ENCODE data around the gene TEPSIN. TPM values are rescaled to one million over a fixed set of nuclear protein-coding genes. Genes with fewer than 3 reads are reported as not detected.

The TEPSIN gene
- total and polyA plus RNA-seq, 2 of the 8 experiments (the other 6 are each of a cell fraction or from before 2014, with no cell fraction given) = 22.9 to 28.0 TPM

DNA sequence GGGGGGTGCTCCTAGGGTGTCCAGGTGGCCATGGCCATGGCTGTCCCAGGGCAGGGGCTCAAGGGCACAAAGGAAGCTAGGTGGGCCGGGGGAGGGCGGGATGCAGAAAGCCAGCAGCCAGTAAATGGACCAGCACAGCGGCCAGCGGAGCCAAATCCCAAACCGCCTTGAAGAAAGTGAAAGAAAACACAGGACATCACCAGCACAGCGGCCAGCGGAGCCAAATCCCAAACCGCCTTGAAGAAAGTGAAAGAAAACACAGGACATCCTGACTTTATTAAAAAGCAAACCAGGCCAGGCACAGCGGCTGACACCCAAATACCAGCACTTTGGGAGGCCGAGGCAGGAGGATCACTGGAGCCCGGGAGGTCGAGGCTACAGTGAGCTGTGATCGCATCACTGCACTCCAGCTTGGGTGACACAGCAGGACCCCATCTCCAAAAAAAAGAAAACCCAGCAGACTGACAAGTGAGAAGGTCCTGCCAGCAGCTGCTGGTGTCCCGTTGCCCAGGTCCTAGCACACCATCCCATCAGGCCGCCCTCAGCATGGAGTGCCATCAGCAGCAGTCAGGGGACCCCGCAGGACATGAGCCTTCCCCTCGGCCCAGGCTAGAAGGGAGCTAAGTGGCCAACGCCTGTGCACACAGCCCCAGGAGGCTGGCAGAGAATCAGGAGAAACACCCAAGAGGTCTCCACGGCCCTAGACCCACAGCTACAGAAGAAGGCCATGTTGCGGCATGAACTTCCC lies 39.3 kb upstream of the TEPSIN start:
- no peak overlapping the region for H3K4ac ChIP-seq (replicated peaks; ENCODE audit: insufficient read length, low read depth, low read length)
- no peaks in the 10 kb centered on the region for H3K23me2 ChIP-seq (ENCODE audit: low read depth, low read length)
- H3K56ac ChIP-seq (replicated peaks; ENCODE audit: insufficient read length, low read depth, low read length) = no peak overlapping the region
- no peak overlapping the region for H4K91ac ChIP-seq (replicated peaks; ENCODE audit: insufficient read length, low read length)
- no peak overlapping the region for H2AFZ ChIP-seq (ENCODE audit: low read length)
- H3K79me2 ChIP-seq (ENCODE audit: control insufficient read depth in 1 of 2, insufficient read depth in 2 of 2, low read length in 2 of 2) = no peaks in the 10 kb centered on the region
- no peak overlapping the region for H2BK15ac ChIP-seq (ENCODE audit: low read length)
- H2AK5ac ChIP-seq (ENCODE audit: low read depth, low read length) = no peak overlapping the region
- H3K4me1 ChIP-seq (replicated peaks in 1 of 4; ENCODE audit: control insufficient read depth in 3 of 4, insufficient read depth in 4 of 4, low read length in 3 of 4) = peaks cover 0 to 4% (median 0%) of the 10 kb centered on the region in 4 experiments; a peak in 1 of 7 replicates
- H3K4me2 ChIP-seq (ENCODE audit: insufficient read depth in 1 of 2, low read depth in 2 of 2, low read length in 2 of 2) = no peak overlapping the region
- no peak overlapping the region for H3K27ac ChIP-seq (ENCODE audit: low read depth, low read length)
- H4K20me1 ChIP-seq (replicated peaks in 1 of 2; ENCODE audit: control insufficient read depth in 1 of 2, insufficient read depth in 2 of 2, low read length in 2 of 2) = peaks cover 13 to 14% of the 10 kb centered on the region in 2 experiments
- ChIA-PET POLR2A (ENCODE audit: partially characterized antibody) (interaction anchor here (0.7 to 1.7 kb wide), 3 partner anchors 18 to 235 kb away, joined by 3 to 4 read pairs (median 3); partner anchors contain the start of gene ACTG1), CTCF (ENCODE audit: partially characterized antibody) (interaction anchor here (0.6 to 3.5 kb wide), 9 partner anchors 12 to 35 kb away, joined by 3 to 15 read pairs (median 4); no protein-coding TSS in a partner anchor)
- H3K18ac ChIP-seq (ENCODE audit: extremely low read depth, low read length) = no peak overlapping the region
- FAIRE-seq (no peak), DNase-seq (ENCODE audit: low read depth in 1 of 2, low spot score in 2 of 2) (no peak)
- no peak overlapping the region for H2BK20ac ChIP-seq (ENCODE audit: low read length)
- no peaks in the 10 kb centered on the region for H3K27me3 ChIP-seq (replicated peaks in 1 of 4; ENCODE audit: control insufficient read depth in 3 of 4, extremely low read depth in 1 of 4, insufficient read depth in 3 of 4, low read length in 3 of 4)
- H3K9me3 ChIP-seq (ENCODE audit: insufficient read depth in 2 of 2, low read depth in 1 of 2, low read length in 1 of 2) = no peaks in the 10 kb centered on the region
- no peak overlapping the region for H3K23ac ChIP-seq (ENCODE audit: insufficient read length)
- H3K9ac ChIP-seq (replicated peaks in 1 of 4; ENCODE audit: extremely low read depth in 1 of 4, low read depth in 3 of 4, low read length in 3 of 4) = no peak overlapping the region
- peaks cover 2 to 16% (median 6%) of the 10 kb centered on the region in 4 experiments; a peak in 4 of 8 replicates for H3K36me3 ChIP-seq (ENCODE audit: control insufficient read depth in 2 of 4, insufficient read depth in 4 of 4, low read length in 3 of 4)
- H4K5ac ChIP-seq (ENCODE audit: insufficient read length, low read depth, low read length) = no peak overlapping the region
- 89% methylated on average over 19 of the region's 20 CpGs; no CpG with 5 or more reads in 1 of the 2 experiments for WGBS, 2 experiments (ENCODE audit: extremely low coverage in 1 of 2, insufficient coverage in 1 of 2, insufficient read length in 1 of 2, insufficient replicate concordance in 2 of 2, low coverage in 1 of 2, low lambda C conversion rate in 2 of 2, missing lambda C conversion rate in 1 of 2)
- TF ChIP-seq JUN (IDR thresholded peaks at IDR 0.05; ENCODE audit: low read depth, low read length) (no peak), BRCA1 (IDR thresholded peaks at IDR 0.05; ENCODE audit: low read depth, low read length) (no peak), SP2 (IDR thresholded peaks at IDR 0.05; ENCODE audit: low read length) (no peak), GABPA (IDR thresholded peaks at IDR 0.05; ENCODE audit: borderline replicate concordance, insufficient read depth, low read length) (no peak)
- TF ChIP-seq, protein P1, sequence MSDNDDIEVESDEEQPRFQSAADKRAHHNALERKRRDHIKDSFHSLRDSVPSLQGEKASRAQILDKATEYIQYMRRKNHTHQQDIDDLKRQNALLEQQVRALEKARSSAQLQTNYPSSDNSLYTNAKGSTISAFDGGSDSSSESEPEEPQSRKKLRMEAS (IDR thresholded peaks at IDR 0.05) = no peak
- H3K79me1 ChIP-seq (ENCODE audit: low read depth, low read length) = peaks cover 3% of the 10 kb centered on the region
- no peak overlapping the region for H3K4me3 ChIP-seq (ENCODE audit: extremely low read depth in 1 of 4, insufficient read depth in 2 of 4, low read depth in 3 of 4, low read length in 4 of 4)
- H4K8ac ChIP-seq (ENCODE audit: extremely low read depth, insufficient read depth, low read length) = peak overlapping the region; percentile 79
- H3K14ac ChIP-seq (ENCODE audit: insufficient read length) = no peak overlapping the region
- H2BK12ac ChIP-seq (ENCODE audit: low read depth, low read length) = no peak overlapping the region
- no peak overlapping the region for H2BK120ac ChIP-seq (replicated peaks; ENCODE audit: low read depth, low read length)
- H2BK5ac ChIP-seq (ENCODE audit: low read depth, low read length) = no peak overlapping the region

Measured in H1 (cell line).